Ectodermal cell (in vitro differentiated cells): ENCODE results near the gene TMED10.

ENCODE experiments used
- H3K27ac ChIP-seq: 2 replicates; pipeline ENCODE4 v1.7.0; 2013; ENCODE audit warnings: mild to moderate bottlenecking, low read depth, low read length; ENCODE audit not compliant: insufficient read depth, poor library complexity, severe bottlenecking
- H3K27me3 ChIP-seq: 2 replicates; pipeline ENCODE4 v1.7.0; 2013; ENCODE audit warnings: mild to moderate bottlenecking, low read length; ENCODE audit not compliant: insufficient read depth, control insufficient read depth, poor library complexity, severe bottlenecking
- H3K36me3 ChIP-seq: one replicate; pipeline ENCODE4 v1.7.0; 2013; ENCODE audit warnings: low read length; ENCODE audit not compliant: control insufficient read depth, insufficient read depth
- H3K4me1 ChIP-seq: one replicate; pipeline ENCODE4 v1.7.0; 2013; ENCODE audit warnings: low read length; ENCODE audit not compliant: control insufficient read depth, insufficient read depth
- H3K4me3 ChIP-seq: 2 replicates; pipeline ENCODE4 v1.7.0; 2013; ENCODE audit warnings: low read depth, low read length, control low read depth; ENCODE audit not compliant: insufficient read depth
- H3K9me3 ChIP-seq: 2 replicates; pipeline ENCODE4 v1.7.0; 2013; ENCODE audit warnings: mild to moderate bottlenecking, low read length, moderate library complexity; ENCODE audit not compliant: control insufficient read depth
- WGBS, 2 experiments: methylation state at CpG; one replicate each; pipeline ENCODE4 v1.1.7; 2013; ENCODE audit warnings: missing lambda C conversion rate in 2 of 2; 5-methylcytosine and 5-hydroxymethylcytosine counted together

Gene TMED10

GRCh38 chr14:75120541-75121291 lies 55.7 kb downstream of the TMED10 start:
- WGBS, 2 experiments, result 84 to 86% methylated on average over 3 of the region's 3 CpGs

GRCh38 chr14:75119056-75119455 lies 57.4 kb downstream of the TMED10 start:
- H3K4me3 ChIP-seq, result no peak overlapping the region
- no peaks in the 10 kb centered on the region for H3K4me1 ChIP-seq
- H3K27me3 ChIP-seq, result no peaks in the 10 kb centered on the region
- H3K9me3 ChIP-seq, result no peaks in the 10 kb centered on the region
- WGBS, 2 experiments, result 91 to 92% methylated on average over 2 of the region's 2 CpGs
- no peak overlapping the region for H3K27ac ChIP-seq
- H3K36me3 ChIP-seq, result peaks cover 27% of the 10 kb centered on the region

More at GRCh38 chr14:75120541-75121291, 55.7 kb downstream of the TMED10 start:
- Histone ChIP-seq H3K9me3 (no peaks in the 10 kb centered on the region), H3K4me1 (no peaks in the 10 kb centered on the region), H3K4me3 (no peak overlapping the region), H3K27me3 (no peaks in the 10 kb centered on the region), H3K27ac (no peak overlapping the region), H3K36me3 (peaks cover 24% of the 10 kb centered on the region)

- H3K27ac ChIP-seq, result no peak overlapping the region
- H3K36me3 ChIP-seq, result peaks cover 50% of the 10 kb centered on the region
- H3K4me1 ChIP-seq, result no peaks in the 10 kb centered on the region
- no peak overlapping the region for H3K4me3 ChIP-seq
- 93% methylated on average over 5 of the region's 5 CpGs for WGBS, 2 experiments
- no peaks in the 10 kb centered on the region for H3K9me3 ChIP-seq
- no peaks in the 10 kb centered on the region for H3K27me3 ChIP-seq
Observed at GRCh38 chr14:75113932-75114539, 62.4 kb downstream of the TMED10 start.

GRCh38 chr14:75109877-75110276 lies 66.5 kb downstream of the TMED10 start:
- Histone ChIP-seq H3K27ac (no peak overlapping the region), H3K4me3 (no peak overlapping the region), H3K4me1 (no peaks in the 10 kb centered on the region), H3K27me3 (no peaks in the 10 kb centered on the region), H3K36me3 (peaks cover 53% of the 10 kb centered on the region), H3K9me3 (no peaks in the 10 kb centered on the region)
- 81 to 97% methylated on average over 2 of the region's 2 CpGs for WGBS, 2 experiments

- WGBS, 2 experiments, result 92 to 94% methylated on average over 3 of the region's 3 CpGs
Observed at GRCh38 chr14:75107186-75107585, 69.2 kb downstream of the TMED10 start.

GRCh38 chr14:75101491-75101890 lies 74.9 kb downstream of the TMED10 start:
- 89 to 91% methylated on average over 3 of the region's 4 CpGs for WGBS, 2 experiments
- no peak overlapping the region for H3K4me3 ChIP-seq
- H3K27me3 ChIP-seq, result no peaks in the 10 kb centered on the region
- H3K27ac ChIP-seq, result no peak overlapping the region
- no peaks in the 10 kb centered on the region for H3K9me3 ChIP-seq
- peaks cover 48% of the 10 kb centered on the region for H3K36me3 ChIP-seq
- H3K4me1 ChIP-seq, result no peaks in the 10 kb centered on the region

More at GRCh38 chr14:75107186-75107585, 69.2 kb downstream of the TMED10 start:
- Histone ChIP-seq H3K36me3 (peaks cover 56% of the 10 kb centered on the region), H3K9me3 (no peaks in the 10 kb centered on the region), H3K4me1 (no peaks in the 10 kb centered on the region), H3K4me3 (no peak overlapping the region), H3K27me3 (no peaks in the 10 kb centered on the region), H3K27ac (no peak overlapping the region)

- no peaks in the 10 kb centered on the region for H3K9me3 ChIP-seq
- H3K27ac ChIP-seq, result no peak overlapping the region
- WGBS, 2 experiments, result 88 to 91% methylated on average over 1 of the region's 1 CpG
- no peaks in the 10 kb centered on the region for H3K27me3 ChIP-seq
- no peak overlapping the region for H3K4me3 ChIP-seq
- no peaks in the 10 kb centered on the region for H3K4me1 ChIP-seq
- peaks cover 50% of the 10 kb centered on the region for H3K36me3 ChIP-seq
Observed at GRCh38 chr14:75098682-75099081, 77.7 kb downstream of the TMED10 start.

- Histone ChIP-seq H3K4me3 (no peak overlapping the region), H3K9me3 (no peaks in the 10 kb centered on the region), H3K27ac (no peak overlapping the region), H3K4me1 (no peaks in the 10 kb centered on the region), H3K27me3 (no peaks in the 10 kb centered on the region), H3K36me3 (peaks cover 49% of the 10 kb centered on the region)
Observed at GRCh38 chr14:75098212-75098611, 78.2 kb downstream of the TMED10 start.

- H3K36me3 ChIP-seq, result peaks cover 41% of the 10 kb centered on the region
- no peaks in the 10 kb centered on the region for H3K4me1 ChIP-seq
- H3K27ac ChIP-seq, result no peak overlapping the region
- H3K9me3 ChIP-seq, result no peaks in the 10 kb centered on the region
- no peaks in the 10 kb centered on the region for H3K27me3 ChIP-seq
- 95 to 96% methylated on average over 6 of the region's 6 CpGs for WGBS, 2 experiments
- no peak overlapping the region for H3K4me3 ChIP-seq
Observed at GRCh38 chr14:75096959-75097358, 79.5 kb downstream of the TMED10 start.

GRCh38 chr14:75095690-75096089 lies 80.7 kb downstream of the TMED10 start:
- H3K36me3 ChIP-seq, result peaks cover 38% of the 10 kb centered on the region
- H3K4me3 ChIP-seq, result no peak overlapping the region
- H3K27ac ChIP-seq, result no peak overlapping the region
- no peaks in the 10 kb centered on the region for H3K9me3 ChIP-seq
- 93 to 95% methylated on average over 4 of the region's 4 CpGs for WGBS, 2 experiments
- no peaks in the 10 kb centered on the region for H3K4me1 ChIP-seq
- no peaks in the 10 kb centered on the region for H3K27me3 ChIP-seq
